Endothelial cell of umbilical vein (primary cell): Measurements from ENCODE around the gene MFRP. TPM values are rescaled to one million over a fixed set of nuclear protein-coding genes. Genes with fewer than 3 reads are reported as not detected.

Experiments
- BruUV-seq: library from RNA; stranded (reverse); fragments of 400-500 nt; replicated peaks from 2 replicates; lab custom pipeline; 2021; lab: Mats Ljungman, UMichigan
- CTCF ChIA-PET: fragments of 300-600, 350-600 bp; sonication (Branson Sonifier 250); formaldehyde crosslinking; loops from one replicate; lab custom pipeline; 2021; ENCODE audit warnings: antibody characterized with exemption, inconsistent platforms; lab: Charles Lee
- POLR2A ChIA-PET: fragments of 300-600, 350-600 bp; sonication (Branson Sonifier 250); formaldehyde crosslinking; loops from one replicate; lab custom pipeline; 2021; ENCODE audit warnings: antibody characterized with exemption, inconsistent platforms; lab: Charles Lee
- DNase-seq: peaks from one replicate; pipeline ENCODE4 v3.0.0-alpha.2; 2011; ENCODE audit warnings: low read depth, low spot score
- FAIRE-seq: peaks from 2 replicates; lab custom pipeline; 2011; peaks lifted over from hg19 to GRCh38; lab: Jason Lieb, UNC
- H2AFZ ChIP-seq: 2 replicates; pipeline ENCODE4 v1.6.0; 2012; ENCODE audit warnings: low read depth, low read length, control low read depth, inconsistent platforms
- H3K27ac ChIP-seq: 2 replicates; pipeline ENCODE4 v1.5.1; 2011; ENCODE audit warnings: low read depth, mild to moderate bottlenecking, control low read depth, low read length, moderate library complexity; ENCODE audit not compliant: insufficient read depth
- H3K27me3 ChIP-seq, 2 experiments: 2 replicates each; pipeline versions ENCODE4 v1.6.0 to v1.6.1; 2011; ENCODE audit warnings: low read length in 2 of 2, mixed read lengths in 1 of 2; ENCODE audit not compliant: control insufficient read depth in 2 of 2, insufficient read depth in 2 of 2
- H3K36me3 ChIP-seq, 2 experiments: 2 replicates in 1 of 2; 3 replicates in 1 of 2; pipeline ENCODE4 v1.5.1; 2011; ENCODE audit warnings: low read length in 2 of 2, mild to moderate bottlenecking in 1 of 2, moderate library complexity in 1 of 2; ENCODE audit not compliant: control insufficient read depth in 2 of 2, insufficient read depth in 2 of 2; ENCODE audit errors: extremely low read depth in 1 of 2
- H3K4me1 ChIP-seq: 3 replicates; pipeline ENCODE4 v1.5.1; 2011; ENCODE audit warnings: mild to moderate bottlenecking, low read length; ENCODE audit not compliant: control insufficient read depth, insufficient read depth; ENCODE audit errors: extremely low read depth
- H3K4me2 ChIP-seq: 2 replicates; pipeline ENCODE4 v1.6.1; 2011; ENCODE audit warnings: low read length, control low read depth, mixed read lengths; ENCODE audit not compliant: insufficient read depth
- H3K4me3 ChIP-seq, 3 experiments: fragments of 200-600 bp in 1 of 3; sonication (generic), shearing (Covaris generic) in 1 of 3; replicated peaks in 1 of 3; 2 replicates each; pipeline ENCODE4 v1.5.1; 2011 to 2016; ENCODE audit warnings: control low read depth in 3 of 3, low read length in 3 of 3, mild to moderate bottlenecking in 2 of 3, inconsistent platforms in 1 of 3, low read depth in 1 of 3, moderate library complexity in 1 of 3; ENCODE audit not compliant: insufficient read depth in 1 of 3
- H3K79me2 ChIP-seq: 2 replicates; pipeline ENCODE4 v1.6.0; 2012; ENCODE audit warnings: low read length, inconsistent platforms; ENCODE audit not compliant: control insufficient read depth, insufficient read depth
- H3K9ac ChIP-seq: replicated peaks from 2 replicates; pipeline ENCODE3; 2011; ENCODE audit warnings: low read length, control low read depth; ENCODE audit not compliant: insufficient read depth; ENCODE audit errors: extremely low read depth
- H3K9me1 ChIP-seq: replicated peaks from 3 replicates; pipeline ENCODE4 v1.6.0; 2011; ENCODE audit warnings: mild to moderate bottlenecking, low read length; ENCODE audit not compliant: control insufficient read depth, insufficient read depth; ENCODE audit errors: extremely low read depth
- H3K9me3 ChIP-seq: replicated peaks from 2 replicates; pipeline ENCODE4 v1.5.1; 2012; ENCODE audit warnings: low read length, inconsistent platforms; ENCODE audit not compliant: control insufficient read depth, insufficient read depth
- H4K20me1 ChIP-seq: replicated peaks from 2 replicates; pipeline ENCODE3; 2011; ENCODE audit warnings: mild to moderate bottlenecking, low read length; ENCODE audit not compliant: control insufficient read depth, insufficient read depth; ENCODE audit errors: extremely low read depth
- EZH2 ChIP-seq: IDR thresholded peaks from 2 replicates; pipeline ENCODE4 v1.6.1; 2012; ENCODE audit warnings: borderline replicate concordance, low read depth, mild to moderate bottlenecking, moderate library complexity, low read length, inconsistent platforms; ENCODE audit not compliant: severe bottlenecking
- FOS ChIP-seq: IDR thresholded peaks from 2 replicates; pipeline ENCODE4 v1.6.1; 2011; ENCODE audit warnings: mild to moderate bottlenecking, low read length, moderate library complexity, borderline replicate concordance; ENCODE audit not compliant: insufficient read depth
- GATA2 ChIP-seq: IDR thresholded peaks from 2 replicates; pipeline ENCODE4 v1.7.0; 2011; ENCODE audit warnings: low read depth, mild to moderate bottlenecking, moderate library complexity, mixed read lengths, low read length; ENCODE audit not compliant: insufficient read length, insufficient read depth
- JUN ChIP-seq: IDR thresholded peaks from 2 replicates; pipeline ENCODE4 v1.6.1; 2011; ENCODE audit warnings: borderline replicate concordance, low read depth; ENCODE audit not compliant: insufficient read length, insufficient read depth
- MAX ChIP-seq: IDR thresholded peaks from 2 replicates; pipeline ENCODE4 v1.6.1; 2011; ENCODE audit not compliant: insufficient read depth, insufficient read length
- MYC ChIP-seq: IDR thresholded peaks from one replicate; pipeline ENCODE4 v1.6.1; 2011; ENCODE audit warnings: mild to moderate bottlenecking, low read depth, low read length
- POLR2A ChIP-seq: IDR thresholded peaks from 2 replicates; pipeline ENCODE4 v1.6.1; 2012; ENCODE audit warnings: low read depth, mild to moderate bottlenecking, control low read depth, low read length
- POLR2AphosphoS5 ChIP-seq: IDR thresholded peaks from 2 replicates; pipeline ENCODE4 v1.6.1; 2012; ENCODE audit warnings: low read depth, mild to moderate bottlenecking, control low read depth, low read length, moderate library complexity; ENCODE audit not compliant: insufficient read depth
- dilution Hi-C: fragments of 300-500 bp; cut with MboI; formaldehyde crosslinking; loops from one replicate; pipeline ENCODE4 v1.15.0; 2019; ENCODE audit warnings: low sequenced_read_pairs; ENCODE audit not compliant: extremely low pct_ligation_motif_present
- intact Hi-C: fragments of 100-400 bp; cut with micrococcal nuclease; formaldehyde crosslinking; loops from one replicate; pipeline ENCODE4 v1.10.0; 2022
- polyA plus RNA-seq, 4 experiments: library from polyadenylated mRNA; depleted of rRNA in 3 of 4; stranded (reverse) in 3 of 4; unstranded in 1 of 4; fragments of >200 nt; gene quantifications; 2 replicates each; pipeline versions ENCODE4 v1.2.1 to v1.2.3, GENCODE V29; 2011 to 2012; ENCODE audit warnings: missing spikeins in 1 of 4
- total RNA-seq: library from RNA; stranded (reverse); gene quantifications from 2 replicates; pipeline ENCODE4 v1.2.3, GENCODE V29; 2021
- TF ChIP-seq, protein P1 (sequence below), 2 donors: IDR thresholded peaks; 1 replicate in 1 of 2; 2 replicates in 1 of 2; pipeline ENCODE4 v1.5.1; 2011; ENCODE audit warnings: low read length in 2 of 2, mild to moderate bottlenecking in 2 of 2, moderate library complexity in 2 of 2, control low read depth in 1 of 2, inconsistent platforms in 1 of 2, low read depth in 1 of 2; ENCODE audit not compliant: insufficient read depth in 1 of 2; ENCODE audit errors: extremely low read depth in 1 of 2

MFRP gene
- total and polyA plus RNA-seq, 2 donors (not counting 3 experiments of a cell fraction or from before 2014, with no cell fraction given): 0.08 TPM; not detected in 1

GRCh38 chr11:119377961-119378667 lies 31.6 kb upstream of the MFRP start:
- no peak for FAIRE-seq
- H3K9ac ChIP-seq: no peak overlapping the region
- no peaks in the 10 kb centered on the region for H4K20me1 ChIP-seq
- ChIA-PET CTCF (interaction anchor here (4.6 to 11.7 kb wide), 3 partner anchors 22 to 39 kb away, joined by 44 to 154 read pairs (median 134); partner anchors contain the start of gene C1QTNF5), POLR2A (no interaction called here)
- TF ChIP-seq POLR2A (no peak), GATA2 (no peak), EZH2 (no peak), JUN (no peak), POLR2AphosphoS5 (no peak), MYC (no peak), FOS (no peak), MAX (no peak)
- TF ChIP-seq, protein P1, sequence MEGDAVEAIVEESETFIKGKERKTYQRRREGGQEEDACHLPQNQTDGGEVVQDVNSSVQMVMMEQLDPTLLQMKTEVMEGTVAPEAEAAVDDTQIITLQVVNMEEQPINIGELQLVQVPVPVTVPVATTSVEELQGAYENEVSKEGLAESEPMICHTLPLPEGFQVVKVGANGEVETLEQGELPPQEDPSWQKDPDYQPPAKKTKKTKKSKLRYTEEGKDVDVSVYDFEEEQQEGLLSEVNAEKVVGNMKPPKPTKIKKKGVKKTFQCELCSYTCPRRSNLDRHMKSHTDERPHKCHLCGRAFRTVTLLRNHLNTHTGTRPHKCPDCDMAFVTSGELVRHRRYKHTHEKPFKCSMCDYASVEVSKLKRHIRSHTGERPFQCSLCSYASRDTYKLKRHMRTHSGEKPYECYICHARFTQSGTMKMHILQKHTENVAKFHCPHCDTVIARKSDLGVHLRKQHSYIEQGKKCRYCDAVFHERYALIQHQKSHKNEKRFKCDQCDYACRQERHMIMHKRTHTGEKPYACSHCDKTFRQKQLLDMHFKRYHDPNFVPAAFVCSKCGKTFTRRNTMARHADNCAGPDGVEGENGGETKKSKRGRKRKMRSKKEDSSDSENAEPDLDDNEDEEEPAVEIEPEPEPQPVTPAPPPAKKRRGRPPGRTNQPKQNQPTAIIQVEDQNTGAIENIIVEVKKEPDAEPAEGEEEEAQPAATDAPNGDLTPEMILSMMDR (IDR thresholded peaks at IDR 0.05; ENCODE audit: extremely low read depth in 1 of 2, insufficient read depth in 1 of 2, low read depth in 1 of 2, low read length in 2 of 2): no peak
- no peak overlapping the region for H3K4me2 ChIP-seq
- no TSS peak for BruUV-seq
- H3K9me1 ChIP-seq: no peaks in the 10 kb centered on the region
- no peaks in the 10 kb centered on the region for H3K9me3 ChIP-seq
- peaks cover 2 to 7% of the 10 kb centered on the region in 2 experiments for H3K27me3 ChIP-seq
- DNase-seq: no peak
- H3K36me3 ChIP-seq: no peaks in the 10 kb centered on the region
- dilution Hi-C loops: no loop called here
- intact Hi-C loops: no loop called here
- no peak overlapping the region for H2AFZ ChIP-seq
- H3K79me2 ChIP-seq: no peaks in the 10 kb centered on the region
- peaks cover 10% of the 10 kb centered on the region for H3K4me1 ChIP-seq
- H3K4me3 ChIP-seq: no peak overlapping the region
- no peak overlapping the region for H3K27ac ChIP-seq
